ENCODE data around the gene PAOX. TPM values are rescaled to one million over a fixed set of nuclear protein-coding genes. Genes with fewer than 3 reads are reported as not detected.

Gene PAOX
- total and polyA plus RNA-seq, 2 of the 13 experiments (the other 11 are each of a cell fraction or from before 2014, with no cell fraction given) = 0.49 to 0.77 TPM

- H3K4me2 ChIP-seq (ENCODE audit: low read depth, low read length) = peak overlapping the region; percentile 96
- H3K36me3 ChIP-seq (replicated peaks in 1 of 2; ENCODE audit: control insufficient read depth in 1 of 2, insufficient read depth in 2 of 2, low read length in 2 of 2) = no peaks in the 10 kb centered on the region
- no peak overlapping the region for H3K9ac ChIP-seq (ENCODE audit: insufficient read depth, low read depth, low read length)
- no peaks in the 10 kb centered on the region; a peak in 1 of 5 replicates for H3K27me3 ChIP-seq (ENCODE audit: control insufficient read depth in 1 of 2, insufficient read depth in 2 of 2, low read length in 2 of 2)
- BruUV-seq (replicated peaks) = no TSS peak
- intact Hi-C loops (cut with micrococcal nuclease; ENCODE audit: unreplicated experiment) (no loop called here), in situ Hi-C loops (cut with HindIII; ENCODE audit: extremely low pct_ligation_motif_present, low pct_unique_long_range_greater_than_20kb) (no loop called here)
- 34% methylated on average over 10 of the region's 11 CpGs for WGBS (ENCODE audit: low lambda C conversion rate)
- ATAC-seq = no peak
- ChIA-PET POLR2A (interaction anchor here (1.2 to 3.0 kb wide), 7 partner anchors 10 to 31 kb away, joined by 7 to 124 read pairs (median 18); partner anchors contain the start of genes CALY, ECHS1 and FUOM), CTCF (ENCODE audit: low intra/inter-chr PET ratio, low total read pairs) (no interaction called here)
- H3K27ac ChIP-seq (ENCODE audit: extremely low read length, insufficient read depth, low read length) = no peak overlapping the region
- no peak overlapping the region for H2AFZ ChIP-seq (ENCODE audit: low read length)
- no peaks in the 10 kb centered on the region for H3K79me2 ChIP-seq (ENCODE audit: insufficient read depth, low read length)
- peak overlapping the region in 1 of 3 experiments; percentile 74; a peak in 1 of 6 replicates for H3K4me3 ChIP-seq (replicated peaks in 1 of 3; ENCODE audit: insufficient read depth in 1 of 3, low read depth in 2 of 3, low read length in 3 of 3)
- H3K9me3 ChIP-seq (ENCODE audit: low read length) = no peaks in the 10 kb centered on the region
- no peak for DNase-seq (ENCODE audit: low spot score)
- peaks cover 69% of the 10 kb centered on the region for H3K4me1 ChIP-seq (ENCODE audit: insufficient read depth, low read length)
- no peak for FAIRE-seq
- H4K20me1 ChIP-seq (ENCODE audit: insufficient read depth, low read length) = no peaks in the 10 kb centered on the region
- no peak for TF ChIP-seq FOXK2 (IDR thresholded peaks at IDR 0.05)
- no peak for TF ChIP-seq ZNF574 (CRISPR knock-in tag; IDR thresholded peaks at IDR 0.05)
- no peak for TF ChIP-seq SRSF4 (IDR thresholded peaks at IDR 0.05; ENCODE audit: low read depth, low read length, poor library complexity, severe bottlenecking)
- TF ChIP-seq SP2 (CRISPR knock-in tag; IDR thresholded peaks at IDR 0.05) = no peak
- TF ChIP-seq HIVEP1 (CRISPR knock-in tag; IDR thresholded peaks at IDR 0.05) = no peak
- TF ChIP-seq ZNF326 (CRISPR knock-in tag; IDR thresholded peaks at IDR 0.05; ENCODE audit: borderline replicate concordance) = 0 out of 2 replicates have a peak, but pooled peaks have one; percentile 68
- no peak for TF ChIP-seq ZFP36L1 (CRISPR knock-in tag; IDR thresholded peaks at IDR 0.05)
- TF ChIP-seq SSRP1 (CRISPR knock-in tag; IDR thresholded peaks at IDR 0.05) = no peak
- no peak for TF ChIP-seq KLF15 (CRISPR knock-in tag; IDR thresholded peaks at IDR 0.05; ENCODE audit: borderline replicate concordance)
- TF ChIP-seq TCF12 (IDR thresholded peaks at IDR 0.05) = no peak
- TF ChIP-seq TCF12 (CRISPR knock-in tag; IDR thresholded peaks at IDR 0.05) = 0 out of 2 replicates have a peak, but pooled peaks have one; percentile 11
- TF ChIP-seq ZNF674 (CRISPR knock-in tag; IDR thresholded peaks at IDR 0.05; ENCODE audit: low read depth) = no peak
- TF ChIP-seq, protein P1, sequence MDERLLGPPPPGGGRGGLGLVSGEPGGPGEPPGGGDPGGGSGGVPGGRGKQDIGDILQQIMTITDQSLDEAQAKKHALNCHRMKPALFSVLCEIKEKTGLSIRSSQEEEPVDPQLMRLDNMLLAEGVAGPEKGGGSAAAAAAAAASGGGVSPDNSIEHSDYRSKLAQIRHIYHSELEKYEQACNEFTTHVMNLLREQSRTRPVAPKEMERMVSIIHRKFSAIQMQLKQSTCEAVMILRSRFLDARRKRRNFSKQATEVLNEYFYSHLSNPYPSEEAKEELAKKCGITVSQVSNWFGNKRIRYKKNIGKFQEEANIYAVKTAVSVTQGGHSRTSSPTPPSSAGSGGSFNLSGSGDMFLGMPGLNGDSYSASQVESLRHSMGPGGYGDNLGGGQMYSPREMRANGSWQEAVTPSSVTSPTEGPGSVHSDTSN (CRISPR knock-in tag; IDR thresholded peaks at IDR 0.05) = no peak
- no peak for TF ChIP-seq ONECUT2 (CRISPR knock-in tag; IDR thresholded peaks at IDR 0.05)
Measured at GRCh38 chr10:133346413-133346812, 32.6 kb upstream of the PAOX start.

Data from HepG2 (cell line).